ENCODE results near the gene AK3.
"Not testable (repeated sequence)": the region's sequence is repeated elsewhere in the genome, so short reads cannot be mapped to it uniquely, and the experiment has no call there.

AK3 gene

DNA sequence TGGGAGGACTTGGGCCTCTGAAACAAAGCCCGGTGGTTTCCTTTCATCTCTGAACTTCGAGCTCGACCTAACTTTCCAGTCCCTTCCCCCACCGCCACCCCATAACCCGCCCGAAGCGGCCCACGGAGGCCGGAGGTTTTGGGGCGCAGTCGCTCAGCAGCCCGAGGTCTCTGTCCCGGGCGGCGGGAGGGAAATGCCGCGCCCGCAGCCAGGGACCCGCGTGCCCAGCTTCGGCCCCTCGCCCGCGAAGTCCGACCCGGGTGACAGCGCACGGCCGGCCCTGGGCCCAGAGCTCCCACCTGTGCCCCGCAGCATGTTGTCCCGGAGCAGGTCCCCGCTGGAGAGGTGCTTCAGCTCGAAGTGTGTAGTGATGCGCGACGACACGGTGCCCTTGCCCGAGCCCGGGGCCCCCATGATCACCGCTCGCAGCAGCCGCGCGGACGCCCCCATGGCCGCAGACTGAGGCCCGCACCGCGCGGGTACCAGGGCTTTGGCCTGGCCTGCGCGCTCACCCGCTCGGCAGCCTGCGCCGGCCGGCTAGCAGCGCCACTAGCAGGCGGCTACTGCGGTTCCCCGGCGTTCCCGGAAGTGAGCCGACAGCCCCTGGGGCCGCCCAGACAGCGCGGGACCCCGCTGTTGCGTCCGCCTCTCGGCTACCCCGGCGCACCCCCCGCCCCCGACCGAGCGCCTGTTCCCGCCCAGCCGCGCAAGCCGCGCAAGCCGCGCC, at the start of gene AK3:
AK3 (minus strand) TSS at position 565 of the 727 bp plus-strand sequence; CDS start at position 450, 115 bp downstream.
- DNase-seq (ENCODE audit: low read depth in 3 of 3): peak; percentile 62 to 81 (median 71)

- DNase-seq (ENCODE audit: low read depth in 3 of 3): no peak
These were observed 47.7 kb upstream of the AK3 start for GRCh38 chr9:4788703-4789102.

GRCh38 chr9:4787876-4788275, 46.9 kb upstream of the AK3 start:
- DNase-seq (ENCODE audit: low read depth in 3 of 3): no peak

- DNase-seq (ENCODE audit: low read depth in 3 of 3): no peak
These were observed 45.6 kb upstream of the AK3 start for GRCh38 chr9:4786599-4786998.

- DNase-seq (ENCODE audit: low read depth in 3 of 3): no peak
These were observed 43.4 kb upstream of the AK3 start for GRCh38 chr9:4784403-4784802.

DNA sequence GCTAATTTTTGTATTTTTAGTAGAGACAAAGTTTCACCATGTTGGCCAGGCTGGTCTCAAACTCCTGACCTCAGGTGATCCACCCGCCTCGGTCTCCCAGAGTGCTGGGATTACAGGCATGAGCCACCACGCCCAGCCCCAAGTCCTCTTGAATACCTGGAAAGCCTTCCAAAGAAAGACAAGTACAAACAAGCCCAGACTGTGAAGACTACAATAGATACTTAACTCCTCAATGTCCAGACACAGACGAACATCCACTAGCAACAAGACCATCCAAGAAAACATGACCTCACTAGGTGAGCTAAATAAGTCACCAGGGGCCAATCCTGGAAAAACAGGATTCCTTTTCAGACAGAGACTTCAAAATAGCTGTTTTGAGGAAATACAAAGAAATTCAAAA, 42.2 kb upstream of the AK3 start:
- DNase-seq (ENCODE audit: low read depth in 3 of 3): not testable (repeated sequence)

DNA sequence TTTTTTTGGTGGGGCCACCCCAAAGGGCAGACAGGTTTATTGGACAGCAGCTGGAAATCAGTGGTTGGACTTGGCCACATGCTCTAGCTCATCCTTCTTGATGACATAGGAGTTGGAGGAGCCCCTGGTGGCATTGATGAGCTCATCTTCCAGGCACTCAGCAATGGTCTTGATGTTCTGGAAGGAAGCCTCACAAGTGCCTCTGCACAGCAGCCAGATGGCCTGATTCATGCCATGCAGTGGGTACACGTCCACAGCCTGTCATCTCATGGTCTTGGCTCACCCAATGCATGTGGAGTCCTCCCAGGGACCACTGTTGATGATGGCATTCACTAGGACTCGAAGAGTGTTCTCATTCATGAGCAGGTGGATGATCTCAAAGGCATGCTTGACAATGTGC, 40.4 kb upstream of the AK3 start:
- no peak for DNase-seq (ENCODE audit: low read depth in 3 of 3)

GRCh38 chr9:4780651-4781050, 39.6 kb upstream of the AK3 start:
- no peak for DNase-seq (ENCODE audit: low read depth in 3 of 3)

DNA sequence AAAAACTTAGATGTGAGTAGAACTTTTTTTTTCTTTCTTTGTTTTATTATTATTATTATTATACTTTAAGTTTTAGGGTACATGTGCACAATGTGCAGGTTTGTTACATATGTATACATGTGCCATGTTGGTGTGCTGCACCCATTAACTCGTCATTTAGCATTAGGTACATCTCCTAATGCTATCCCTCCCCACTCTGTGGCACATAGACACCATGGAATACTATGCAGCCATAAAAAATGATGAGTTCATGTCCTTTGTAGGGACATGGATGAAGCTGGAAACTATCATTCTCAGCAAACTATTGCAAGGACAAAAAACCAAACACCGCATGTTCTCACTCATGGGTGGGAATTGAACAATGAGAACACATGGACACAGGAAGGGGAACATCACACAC, 34.0 kb upstream of the AK3 start:
- not testable (repeated sequence) for DNase-seq (ENCODE audit: low read depth in 3 of 3)

- DNase-seq (ENCODE audit: low read depth in 3 of 3): no peak
These were observed 33.2 kb upstream of the AK3 start for GRCh38 chr9:4774209-4774608.

DNA sequence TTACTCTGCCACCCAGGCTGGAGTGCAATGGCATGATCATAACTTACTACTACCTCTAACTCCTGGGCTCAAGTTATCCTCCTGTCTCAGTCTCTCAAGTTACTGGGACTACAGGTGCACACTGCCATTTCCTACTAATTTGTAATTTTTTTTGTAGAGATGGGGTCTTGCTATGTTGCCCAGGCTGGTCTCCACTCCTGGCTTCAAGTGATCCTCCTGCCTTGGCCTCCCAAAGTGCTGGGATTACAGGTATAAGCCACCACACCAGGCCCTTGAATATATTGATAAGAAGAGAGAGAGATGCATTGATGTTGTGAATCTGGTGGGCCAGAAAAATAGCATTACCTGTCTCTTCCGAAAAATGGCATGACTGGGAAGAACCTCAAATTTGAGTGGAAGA, 30.8 kb upstream of the AK3 start:
- DNase-seq (ENCODE audit: low read depth in 3 of 3): no peak

GRCh38 chr9:4769321-4770080, 28.5 kb upstream of the AK3 start:
- DNase-seq (ENCODE audit: low read depth in 3 of 3): no peak

- DNase-seq (ENCODE audit: low read depth in 3 of 3): no peak
These were observed 27.7 kb upstream of the AK3 start for GRCh38 chr9:4768681-4769080.

- DNase-seq (ENCODE audit: low read depth in 3 of 3): no peak
These were observed 23.0 kb upstream of the AK3 start for GRCh38 chr9:4764033-4764432.

- no peak for DNase-seq (ENCODE audit: low read depth in 3 of 3)
These were observed 22.0 kb upstream of the AK3 start for GRCh38 chr9:4762886-4763541.

- DNase-seq (ENCODE audit: low read depth in 3 of 3): peak; percentile 53 to 70 (median 62)
These were observed 21.3 kb upstream of the AK3 start for GRCh38 chr9:4762108-4762885.

GRCh38 chr9:4760122-4760521, 19.1 kb upstream of the AK3 start:
- no peak for DNase-seq (ENCODE audit: low read depth in 3 of 3)

GRCh38 chr9:4756420-4756819, 15.4 kb upstream of the AK3 start:
- no peak for DNase-seq (ENCODE audit: low read depth in 3 of 3)

DNA sequence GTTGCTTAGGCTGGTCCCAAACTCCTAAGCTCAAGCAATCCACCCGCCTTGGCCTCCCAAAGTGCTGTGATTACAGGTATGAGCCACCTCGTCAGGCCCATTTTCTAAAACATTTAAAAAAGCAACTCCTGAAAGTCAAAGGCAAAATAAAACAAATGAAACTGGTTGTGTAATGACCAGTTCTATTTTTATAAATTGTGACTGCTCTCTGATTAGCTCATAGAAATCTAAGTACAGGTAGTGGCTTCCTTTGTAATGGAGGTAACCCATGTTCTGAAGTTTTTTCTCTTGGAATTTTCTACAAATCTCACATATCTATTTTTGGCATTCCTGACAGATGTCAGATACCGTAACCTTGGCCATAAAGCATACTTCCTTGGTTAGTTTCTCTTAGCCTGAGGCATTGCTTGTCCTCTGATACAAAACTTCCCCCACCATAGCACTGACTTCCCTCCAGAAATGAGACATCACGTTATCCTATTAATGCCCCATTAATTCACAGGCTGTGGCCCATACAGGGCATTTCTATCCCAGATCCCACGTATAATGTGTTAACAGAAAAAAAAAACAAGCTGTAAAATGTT, 14.1 kb upstream of the AK3 start:
- no peak for DNase-seq (ENCODE audit: low read depth in 3 of 3)

DNA sequence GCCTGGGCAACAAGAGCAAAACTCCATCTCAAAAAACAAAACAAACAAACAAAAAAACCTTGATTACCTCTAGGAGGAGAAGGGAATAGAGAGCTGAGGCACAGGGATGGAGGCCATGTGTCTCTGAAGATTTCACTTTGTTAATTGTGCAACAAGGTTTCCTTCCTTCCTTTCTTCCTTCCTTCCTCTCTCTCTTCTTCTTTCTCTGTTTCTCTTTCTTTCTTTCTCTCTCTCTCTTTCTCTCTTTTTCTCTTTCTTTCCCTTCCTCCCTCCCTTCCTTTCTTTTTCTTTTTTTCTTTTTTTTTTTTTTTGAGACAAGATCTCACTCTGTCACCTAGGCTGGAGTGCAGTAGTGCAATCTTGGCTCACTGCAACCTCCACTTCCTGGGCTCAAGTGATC, 13.5 kb upstream of the AK3 start:
- not testable (repeated sequence) for DNase-seq (ENCODE audit: low read depth in 3 of 3)

- no peak for DNase-seq (ENCODE audit: low read depth in 3 of 3)
These were observed 9.1 kb upstream of the AK3 start for GRCh38 chr9:4750023-4750673.

Data from stimulated activated CD4-positive, alpha-beta T cell treated with anti-CD3 and anti-CD28 coated beads, TNF-alpha, amount 100 ng/mL, for 48 hours (primary cell).